Breast epithelium (tissue), 3 donors: ENCODE results near the gene FAM81A.

Experiments used
- CTCF ChIP-seq, 3 donors: fragments of 450-650 bp; IDR thresholded peaks; one replicate each; pipeline ENCODE4 v1.5.1; 2016 to 2017; ENCODE audit warnings: antibody characterized with exemption in 3 of 3, mild to moderate bottlenecking in 3 of 3, moderate library complexity in 3 of 3
- POLR2A ChIP-seq: fragments of 450-650 bp; IDR thresholded peaks from one replicate; pipeline ENCODE4 v1.6.1; 2016; ENCODE audit warnings: antibody characterized with exemption, mild to moderate bottlenecking, moderate library complexity

GRCh38 chr15:59473226-59473625 is 35.2 kb downstream of the FAM81A start:
- no peak for TF ChIP-seq CTCF (IDR thresholded peaks at IDR 0.05)
- no peak for TF ChIP-seq POLR2A
